B cell (primary cell): ENCODE results near the gene MYH1. TPM values are rescaled to one million over a fixed set of nuclear protein-coding genes. Genes with fewer than 3 reads are reported as not detected.

Source experiments
- ATAC-seq: fragments of 200-7000 bp; cut with Tn5 transposase; one replicate; pipeline ENCODE4 v1.10.0; 2021; ENCODE audit warnings: low read depth, mild to moderate bottlenecking, moderate number of reproducible peaks, moderate library complexity
- CTCF ChIA-PET: fragments of 350-600 bp; sonication (Branson Sonifier 250); formaldehyde crosslinking; loops from one replicate; lab custom pipeline; 2021; ENCODE audit warnings: antibody characterized with exemption, inconsistent platforms; lab: Charles Lee
- POLR2A ChIA-PET: fragments of 350-600 bp; sonication (Branson Sonifier 250); formaldehyde crosslinking; loops from one replicate; lab custom pipeline; 2021; ENCODE audit warnings: antibody characterized with exemption; lab: Charles Lee
- DNase-seq: peaks from one replicate; pipeline ENCODE4 v3.0.0; 2013
- H2AFZ ChIP-seq: 2 replicates; pipeline ENCODE4 v1.6.1; 2012; ENCODE audit warnings: mild to moderate bottlenecking, low read depth, low read length; ENCODE audit not compliant: insufficient read depth, poor library complexity, severe bottlenecking
- H3K27ac ChIP-seq, 2 donors: 1 replicate in 1 of 2; 2 replicates in 1 of 2; pipeline ENCODE4 v1.5.1; 2012 to 2013; ENCODE audit warnings: low read length in 2 of 2, mild to moderate bottlenecking in 2 of 2, moderate library complexity in 1 of 2
- H3K27me3 ChIP-seq, 4 experiments: fragments of 200-600 bp in 1 of 4; sonication (generic) in 1 of 4; replicated peaks in 1 of 4; 1 replicate in 2 of 4; 2 replicates in 2 of 4; pipeline versions ENCODE4 v1.6.1 to v1.7.0; 2013 to 2016; ENCODE audit warnings: low read length in 3 of 4, mild to moderate bottlenecking in 2 of 4, mixed read lengths in 1 of 4, moderate library complexity in 1 of 4; ENCODE audit not compliant: insufficient read depth in 4 of 4, control insufficient read depth in 3 of 4; ENCODE audit errors: control extremely low read depth in 1 of 4
- H3K36me3 ChIP-seq, 2 experiments: replicated peaks in 1 of 2; 1 replicate in 1 of 2; 2 replicates in 1 of 2; pipeline versions ENCODE4 v1.6.1 to v1.7.1; 2013; ENCODE audit warnings: low read length in 1 of 2; ENCODE audit not compliant: insufficient read depth in 2 of 2, control insufficient read depth in 1 of 2; ENCODE audit errors: control extremely low read depth in 1 of 2, extremely low read depth in 1 of 2
- H3K4me1 ChIP-seq, 2 donors: fragments of 200-600 bp in 1 of 2; sonication (generic) in 1 of 2; 1 replicate in 1 of 2; 2 replicates in 1 of 2; pipeline versions ENCODE4 v1.5.1 to v1.6.1; 2013 to 2017; ENCODE audit warnings: low read length in 2 of 2; ENCODE audit not compliant: control insufficient read depth in 2 of 2, insufficient read depth in 2 of 2
- H3K4me2 ChIP-seq: replicated peaks from 2 replicates; pipeline ENCODE3; 2012; ENCODE audit warnings: mild to moderate bottlenecking, low read depth, low read length; ENCODE audit not compliant: poor library complexity, severe bottlenecking
- H3K4me3 ChIP-seq, 5 experiments: fragments of 200-600 bp in 1 of 5; sonication (generic) in 1 of 5; 1 replicate in 3 of 5; 2 replicates in 2 of 5; pipeline versions ENCODE4 v1.5.1 to v1.7.0; 2011 to 2016; ENCODE audit warnings: low read length in 4 of 5, mild to moderate bottlenecking in 4 of 5, low read depth in 2 of 5, control low read depth in 1 of 5, moderate library complexity in 1 of 5; ENCODE audit not compliant: insufficient read depth in 1 of 5; ENCODE audit errors: control extremely low read depth in 1 of 5, extremely low read depth in 1 of 5
- H3K79me2 ChIP-seq: fragments of 200-600 bp; sonication (generic); one replicate; pipeline ENCODE4 v1.6.0; 2016; ENCODE audit warnings: low read length; ENCODE audit not compliant: control insufficient read depth, insufficient read depth
- H3K9ac ChIP-seq: fragments of 200-600 bp; sonication (generic); 2 replicates; pipeline ENCODE4 v1.6.1; 2017; ENCODE audit warnings: mild to moderate bottlenecking, low read length, moderate library complexity
- H3K9me3 ChIP-seq, 3 donors: one replicate each; pipeline versions ENCODE4 v1.6.1 to v1.7.1; 2013; ENCODE audit warnings: low read length in 2 of 3; ENCODE audit not compliant: control insufficient read depth in 2 of 3, insufficient read depth in 1 of 3; ENCODE audit errors: control extremely low read depth in 1 of 3
- H4K20me1 ChIP-seq: 2 replicates; pipeline ENCODE4 v1.6.0; 2012; ENCODE audit warnings: mild to moderate bottlenecking, low read length; ENCODE audit not compliant: insufficient read depth, control insufficient read depth, poor library complexity, severe bottlenecking
- H3K27ac Mint-ChIP-seq: one replicate; pipeline ENCODE4 v1.8.0; 2021; ENCODE audit warnings: mixed read lengths
- H3K27me3 Mint-ChIP-seq: one replicate; pipeline ENCODE4 v1.8.0; 2021; ENCODE audit warnings: mixed read lengths
- H3K4me1 Mint-ChIP-seq: one replicate; pipeline ENCODE4 v1.8.0; 2021; ENCODE audit warnings: mixed read lengths
- H3K4me3 Mint-ChIP-seq: one replicate; pipeline ENCODE4 v1.8.0; 2021; ENCODE audit warnings: mixed read lengths
- H3K9me3 Mint-ChIP-seq: one replicate; pipeline ENCODE4 v1.8.0; 2022; ENCODE audit warnings: mixed read lengths; ENCODE audit not compliant: insufficient read depth
- EZH2 ChIP-seq: IDR thresholded peaks from 2 replicates; pipeline ENCODE4 v1.6.1; 2012; ENCODE audit warnings: borderline replicate concordance, low read depth, mild to moderate bottlenecking, moderate library complexity, low read length; ENCODE audit not compliant: insufficient read depth, poor library complexity, severe bottlenecking
- WGBS: methylation state at CpG from one replicate; pipeline ENCODE4 v1.1.5; 2013; ENCODE audit warnings: missing lambda C conversion rate; ENCODE audit not compliant: insufficient coverage; 5-methylcytosine and 5-hydroxymethylcytosine counted together
- intact Hi-C: fragments of 100-400 bp; cut with micrococcal nuclease; formaldehyde crosslinking; loops from one replicate; pipeline ENCODE4 v1.10.0; 2022
- polyA plus RNA-seq: library from polyadenylated mRNA; depleted of rRNA; stranded (reverse); fragments of >200 nt; gene quantifications from 2 replicates; pipeline ENCODE4 v1.2.3, GENCODE V29; 2012
- total RNA-seq, 2 donors: library from RNA; stranded (reverse); fragments of 120-200 nt in 1 of 2; gene quantifications; 1 replicate in 1 of 2; 2 replicates in 1 of 2; pipeline versions ENCODE4 v1.2.3 to v1.2.4, GENCODE V29; 2013 to 2022
- TF ChIP-seq, protein P1 (sequence below): fragments of 200-600 bp; IDR thresholded peaks from one replicate; pipeline ENCODE4 v1.8.0; 2022; ENCODE audit warnings: antibody characterized with exemption, mild to moderate bottlenecking

MYH1 gene
- total and polyA plus RNA-seq, 2 donors (not counting 1 experiment from before 2014, with no cell fraction given), result not detected

GRCh38 chr17:10527419-10527818, 9.1 kb upstream of the MYH1 start:
- Mint-ChIP-seq H3K4me3 (no peak overlapping the region), H3K9me3 (no peaks in the 10 kb centered on the region), H3K4me1 (no peaks in the 10 kb centered on the region), H3K27ac (no peak overlapping the region), H3K27me3 (peaks cover 9% of the 10 kb centered on the region)
- Histone ChIP-seq H3K4me2 (no peak overlapping the region), H4K20me1 (no peaks in the 10 kb centered on the region), H2AFZ (no peak overlapping the region), H3K36me3 (no peaks in the 10 kb centered on the region), H3K4me3 (no peak overlapping the region), H3K4me1 (no peaks in the 10 kb centered on the region), H3K79me2 (no peaks in the 10 kb centered on the region), H3K9ac (no peak overlapping the region), H3K27me3 (peaks cover 0 to 3% (median 0%) of the 10 kb centered on the region in 4 experiments), H3K27ac (no peak overlapping the region), H3K9me3 (peaks cover 0 to 4% (median 0%) of the 10 kb centered on the region in 3 donors)
- no peak for ATAC-seq
- no peak for DNase-seq
- 94% methylated on average over 5 of the region's 6 CpGs for whole genome bisulfite sequencing
- intact Hi-C loops, result loop anchor here (10.0 kb wide), 1 partner anchor 817 kb away; no protein-coding TSS in a partner anchor
- TF ChIP-seq EZH2, result no peak
- TF ChIP-seq, protein P1, sequence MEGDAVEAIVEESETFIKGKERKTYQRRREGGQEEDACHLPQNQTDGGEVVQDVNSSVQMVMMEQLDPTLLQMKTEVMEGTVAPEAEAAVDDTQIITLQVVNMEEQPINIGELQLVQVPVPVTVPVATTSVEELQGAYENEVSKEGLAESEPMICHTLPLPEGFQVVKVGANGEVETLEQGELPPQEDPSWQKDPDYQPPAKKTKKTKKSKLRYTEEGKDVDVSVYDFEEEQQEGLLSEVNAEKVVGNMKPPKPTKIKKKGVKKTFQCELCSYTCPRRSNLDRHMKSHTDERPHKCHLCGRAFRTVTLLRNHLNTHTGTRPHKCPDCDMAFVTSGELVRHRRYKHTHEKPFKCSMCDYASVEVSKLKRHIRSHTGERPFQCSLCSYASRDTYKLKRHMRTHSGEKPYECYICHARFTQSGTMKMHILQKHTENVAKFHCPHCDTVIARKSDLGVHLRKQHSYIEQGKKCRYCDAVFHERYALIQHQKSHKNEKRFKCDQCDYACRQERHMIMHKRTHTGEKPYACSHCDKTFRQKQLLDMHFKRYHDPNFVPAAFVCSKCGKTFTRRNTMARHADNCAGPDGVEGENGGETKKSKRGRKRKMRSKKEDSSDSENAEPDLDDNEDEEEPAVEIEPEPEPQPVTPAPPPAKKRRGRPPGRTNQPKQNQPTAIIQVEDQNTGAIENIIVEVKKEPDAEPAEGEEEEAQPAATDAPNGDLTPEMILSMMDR, result no peak
- POLR2A ChIA-PET, result no interaction called here
- CTCF ChIA-PET, result no interaction called here

DNA sequence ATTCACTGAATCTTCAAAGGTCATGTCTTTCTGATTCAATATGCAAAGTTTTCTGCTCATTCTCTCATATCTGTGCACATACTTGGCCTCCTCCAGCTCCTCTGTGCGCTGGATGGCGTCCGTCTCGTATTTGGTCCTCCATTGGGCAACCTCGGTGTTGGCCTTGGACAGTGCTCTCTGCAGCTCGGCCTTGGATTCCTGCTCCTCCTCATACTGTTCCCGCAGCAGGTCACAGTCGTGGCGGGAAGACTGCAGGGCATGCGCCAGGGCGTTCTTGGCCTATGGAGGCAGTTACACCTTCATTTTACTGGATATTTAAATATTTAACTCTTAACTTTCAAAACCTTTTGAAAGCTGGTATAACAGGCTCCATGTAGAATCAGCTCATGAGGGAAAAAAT, 8.2 kb upstream of the MYH1 start:
- WGBS, result 95% methylated on average over 9 of the region's 11 CpGs
- Histone ChIP-seq H3K27ac (no peak overlapping the region), H4K20me1 (no peaks in the 10 kb centered on the region), H3K4me2 (no peak overlapping the region), H3K79me2 (no peaks in the 10 kb centered on the region), H3K36me3 (no peaks in the 10 kb centered on the region), H3K9ac (no peak overlapping the region), H3K9me3 (peaks cover 0 to 4% (median 0%) of the 10 kb centered on the region in 3 donors), H3K4me1 (no peaks in the 10 kb centered on the region), H3K27me3 (peaks cover 0 to 3% (median 0%) of the 10 kb centered on the region in 4 experiments), H3K4me3 (no peak overlapping the region), H2AFZ (no peak overlapping the region)
- H3K27ac Mint-ChIP-seq, result no peak overlapping the region
- H3K4me3 Mint-ChIP-seq, result no peak overlapping the region
- DNase-seq, result no peak
- no peak for TF ChIP-seq EZH2
- TF ChIP-seq, protein P1, result no peak
- ChIA-PET POLR2A (no interaction called here), CTCF (no interaction called here)
- ATAC-seq, result no peak
- H3K9me3 Mint-ChIP-seq, result no peaks in the 10 kb centered on the region
- no peaks in the 10 kb centered on the region for H3K4me1 Mint-ChIP-seq
- intact Hi-C loops, result loop anchor here (10.0 kb wide), 1 partner anchor 818 kb away; no protein-coding TSS in a partner anchor
- H3K27me3 Mint-ChIP-seq, result peaks cover 9% of the 10 kb centered on the region
